H54 (cell line): ENCODE data around the gene CDKAL1.
"Not testable (repeated sequence)": the region's sequence is repeated elsewhere in the genome, so short reads cannot be mapped to it uniquely, and the experiment has no call there.

Source experiments
- DNase-seq: peaks from one replicate; pipeline ENCODE4 v3.0.0; 2011; ENCODE audit warnings: low spot score, mixed read lengths; ENCODE audit not compliant: insufficient read length
- FAIRE-seq: peaks from 3 replicates; lab custom pipeline; 2011; peaks lifted over from hg19 to GRCh38; lab: Jason Lieb, UNC
- POLR2A ChIP-seq: IDR thresholded peaks from 2 replicates; pipeline ENCODE4 v1.6.1; 2011; ENCODE audit warnings: low read depth, mild to moderate bottlenecking, low read length

The CDKAL1 gene

DNA sequence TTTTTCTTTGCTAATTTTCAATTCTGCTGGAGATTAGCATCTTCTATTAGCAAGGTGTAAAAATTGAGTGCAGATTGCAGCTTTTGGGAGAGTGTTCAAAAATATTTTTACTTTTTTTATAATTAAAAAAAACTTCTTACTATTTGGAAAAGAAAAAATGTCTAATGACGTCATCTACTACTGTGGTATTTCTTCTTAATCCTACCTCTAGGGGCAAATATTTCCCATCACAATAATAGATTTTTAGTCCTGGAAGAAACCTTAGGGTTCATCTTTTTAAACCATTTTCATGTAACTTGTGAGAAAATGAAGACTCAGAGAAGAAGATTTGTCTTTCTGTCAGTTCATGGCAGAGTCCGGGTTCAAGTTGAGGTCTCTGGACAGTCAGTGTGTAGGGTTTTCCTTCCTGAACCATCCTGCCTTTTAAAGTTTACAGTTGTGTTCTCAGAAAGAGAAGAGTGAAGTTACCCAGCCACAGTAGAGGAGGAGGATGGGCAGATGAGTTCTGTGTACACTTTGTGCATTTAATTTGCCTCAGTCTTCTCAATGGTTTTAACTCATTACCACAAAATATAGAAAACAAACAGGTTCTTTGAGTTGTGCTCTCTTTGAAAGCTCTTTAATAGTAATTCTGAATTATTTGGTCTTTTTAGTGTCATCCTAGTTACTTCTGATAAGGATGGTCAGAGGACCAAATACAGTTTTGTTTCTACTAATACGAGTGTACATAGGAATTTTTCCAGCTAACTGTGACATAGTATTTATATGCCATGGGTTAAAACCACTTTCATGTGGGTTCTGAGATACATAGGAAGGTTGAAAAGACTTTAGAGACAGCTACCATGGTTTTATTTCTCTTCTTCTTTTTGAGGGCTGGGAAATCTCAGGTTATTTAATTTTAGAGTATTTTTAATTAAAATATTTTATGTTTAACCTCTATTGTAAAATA lies 184.7 kb downstream of the CDKAL1 start:
- FAIRE-seq (peak; percentile 71), DNase-seq (no peak)
- TF ChIP-seq POLR2A = no peak

- no peak for DNase-seq
- no peak for FAIRE-seq
Observed at GRCh38 chr6:20719980-20720379, 185.7 kb downstream of the CDKAL1 start.

DNA sequence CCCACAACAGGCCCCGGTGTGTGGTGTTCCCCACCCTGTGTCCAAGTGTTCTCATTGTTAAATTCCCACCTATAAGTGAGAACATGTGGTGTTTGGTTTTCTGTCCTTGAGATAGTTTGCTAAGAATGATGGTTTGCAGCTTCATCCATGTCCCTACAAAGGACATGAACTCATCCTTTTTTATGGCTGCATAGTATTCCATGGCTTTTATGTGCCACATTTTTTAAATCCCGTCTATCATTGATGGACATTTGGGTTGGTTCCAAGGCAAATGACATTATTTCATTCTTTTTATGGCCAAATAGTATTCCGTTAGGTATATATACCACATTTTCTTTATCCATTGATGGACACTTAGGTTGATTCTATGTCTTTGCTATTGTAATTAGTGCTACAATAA lies 186.9 kb downstream of the CDKAL1 start:
- not testable (repeated sequence) for DNase-seq, FAIRE-seq

More at GRCh38 chr6:20719980-20720379, 185.7 kb downstream of the CDKAL1 start:
- no peak for TF ChIP-seq POLR2A

GRCh38 chr6:20722455-20722854 lies 188.2 kb downstream of the CDKAL1 start:
- DNase-seq (no peak), FAIRE-seq (no peak)
- no peak for TF ChIP-seq POLR2A

DNA sequence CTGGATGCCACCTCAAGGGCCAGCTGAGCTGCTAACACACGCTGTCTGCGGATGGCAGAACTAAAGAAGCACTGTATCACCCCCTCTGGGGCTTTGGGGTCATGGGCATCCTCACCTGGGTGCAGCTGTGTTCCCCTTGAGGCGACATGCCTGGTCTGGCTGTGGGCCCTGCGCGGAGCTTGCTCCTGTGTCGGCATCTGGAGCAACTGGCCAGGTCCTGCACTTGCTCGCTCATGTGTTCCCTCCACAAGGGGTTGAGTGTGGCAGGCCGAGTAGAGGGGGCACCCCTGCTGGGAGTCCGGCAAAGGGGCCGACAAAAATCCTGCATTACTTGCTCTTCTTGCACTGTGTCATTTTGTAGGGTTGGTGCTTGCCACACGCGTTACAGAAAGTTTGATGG lies 189.0 kb downstream of the CDKAL1 start:
- TF ChIP-seq POLR2A = no peak
- no peak for FAIRE-seq

GRCh38 chr6:20724443-20725190 lies 190.4 kb downstream of the CDKAL1 start:
- TF ChIP-seq POLR2A = no peak
- FAIRE-seq (no peak), DNase-seq (no peak)

More for the DNA sequence above, 189.0 kb downstream of the CDKAL1 start:
- no peak for DNase-seq

GRCh38 chr6:20725235-20725634 lies 191.0 kb downstream of the CDKAL1 start:
- FAIRE-seq = not testable (repeated sequence)

DNA sequence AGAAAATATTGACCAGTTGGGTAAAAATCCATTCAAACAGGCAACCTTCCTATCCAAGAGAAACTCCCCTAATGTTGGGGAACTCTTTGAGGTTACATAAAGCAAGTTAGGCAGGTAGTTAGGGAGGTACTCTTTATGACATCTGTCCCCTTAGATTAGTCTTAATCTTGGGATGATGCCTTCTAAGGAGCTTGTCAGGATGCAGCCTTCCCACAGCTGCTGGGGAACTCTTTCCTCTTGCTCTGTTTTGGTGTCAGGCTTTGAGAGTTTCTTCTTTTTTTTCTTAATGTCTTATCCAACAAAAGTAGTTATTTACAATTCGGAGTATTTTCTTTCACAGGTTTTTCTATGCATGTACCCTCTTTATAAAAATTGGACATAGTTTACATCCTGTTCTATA lies 194.8 kb downstream of the CDKAL1 start:
- TF ChIP-seq POLR2A = no peak
- FAIRE-seq = no peak
- DNase-seq = no peak

More at GRCh38 chr6:20725235-20725634, 191.0 kb downstream of the CDKAL1 start:
- DNase-seq = not testable (repeated sequence)

GRCh38 chr6:20732362-20732761 lies 198.1 kb downstream of the CDKAL1 start:
- not testable (repeated sequence) for FAIRE-seq, DNase-seq

GRCh38 chr6:20732896-20733295 lies 198.6 kb downstream of the CDKAL1 start:
- no peak for TF ChIP-seq POLR2A
- DNase-seq (no peak), FAIRE-seq (no peak)

- DNase-seq = no peak
- no peak for TF ChIP-seq POLR2A
- no peak for FAIRE-seq
Observed at GRCh38 chr6:20737912-20738311, 203.7 kb downstream of the CDKAL1 start.

- no peak for FAIRE-seq
Observed at GRCh38 chr6:20740088-20740487, 205.8 kb downstream of the CDKAL1 start.

DNA sequence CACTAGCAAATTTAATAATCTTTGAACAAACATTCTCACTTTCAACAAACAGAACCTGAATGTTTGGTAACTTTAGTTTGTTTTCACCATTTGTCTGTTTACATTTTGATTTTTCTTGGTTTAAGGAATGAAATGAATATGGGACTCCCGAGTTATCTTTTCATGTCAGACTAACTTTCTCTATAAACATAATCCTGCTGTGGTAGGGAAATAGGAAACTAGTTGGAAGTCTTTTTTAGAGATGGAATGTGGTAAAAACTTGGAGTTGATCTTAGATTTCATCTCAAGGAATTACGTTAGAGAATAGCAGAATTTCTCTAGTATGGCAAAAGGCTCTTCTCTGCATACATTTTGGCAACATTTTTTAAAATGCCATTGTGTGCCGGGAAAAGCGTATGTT lies 206.5 kb downstream of the CDKAL1 start:
- DNase-seq (no peak), FAIRE-seq (no peak)
- TF ChIP-seq POLR2A = no peak

More at GRCh38 chr6:20740088-20740487, 205.8 kb downstream of the CDKAL1 start:
- no peak for DNase-seq
- TF ChIP-seq POLR2A = no peak

DNA sequence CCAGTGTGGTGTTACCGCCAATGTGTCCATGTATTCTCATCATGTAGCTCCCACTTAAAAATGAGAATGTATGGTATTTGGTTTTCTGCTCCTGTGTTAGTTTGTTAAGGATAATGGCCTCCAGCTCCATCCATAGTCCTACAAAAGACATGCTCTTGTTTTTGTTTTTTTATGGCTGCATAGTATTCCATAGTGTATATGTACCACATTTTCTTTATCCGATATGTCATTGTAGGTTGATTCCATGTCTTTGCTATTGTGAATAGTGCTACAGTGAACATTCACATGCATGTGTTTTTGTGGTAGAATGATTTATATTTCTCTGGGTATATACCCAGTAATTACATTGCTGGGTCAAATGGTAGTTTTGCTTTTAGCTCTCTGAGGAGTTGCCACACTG lies 207.2 kb downstream of the CDKAL1 start:
- DNase-seq (no peak), FAIRE-seq (no peak)
- no peak for TF ChIP-seq POLR2A

DNA sequence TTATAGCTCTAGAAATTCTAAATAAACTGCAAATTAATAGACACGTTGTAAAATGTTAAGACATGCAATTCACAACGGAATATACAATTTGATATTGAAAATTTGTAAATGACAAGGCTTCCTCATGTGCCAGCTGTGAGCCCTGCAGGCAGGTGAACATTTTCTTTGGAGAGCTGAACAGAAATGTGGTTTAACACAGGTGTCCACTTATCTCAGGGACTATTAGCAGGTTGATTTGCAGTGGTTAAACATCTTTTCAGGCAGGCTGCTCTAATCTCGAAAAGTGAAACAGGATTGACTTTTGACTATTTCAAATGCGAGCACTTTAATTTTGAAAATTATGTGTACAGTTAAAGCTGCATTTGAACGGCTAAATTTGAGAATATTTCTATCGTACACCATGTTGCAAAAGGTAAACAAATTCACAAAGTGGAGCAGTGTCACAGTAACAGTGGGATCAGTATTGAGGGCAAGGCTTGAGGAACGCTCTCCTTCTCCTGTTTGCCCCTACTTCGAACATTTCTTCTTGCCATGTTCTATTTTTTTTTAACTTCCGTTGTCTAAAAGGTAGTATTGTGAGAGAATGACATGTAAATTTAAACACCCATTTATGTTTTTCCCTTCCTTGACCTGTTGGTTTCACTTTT lies 210.8 kb downstream of the CDKAL1 start:
- no peak for TF ChIP-seq POLR2A
- no peak for DNase-seq
- no peak for FAIRE-seq
